IPS-NIHi11 (cell line): ENCODE measurements around the gene PAFAH1B1.
"Not testable (repeated sequence)": the region's sequence is repeated elsewhere in the genome, so short reads cannot be mapped to it uniquely, and the experiment has no call there.

ENCODE experiments used
- DNase-seq: peaks from one replicate; pipeline ENCODE4 v3.0.0; 2012; ENCODE audit warnings: mixed read lengths, low spot score

The PAFAH1B1 gene

DNA sequence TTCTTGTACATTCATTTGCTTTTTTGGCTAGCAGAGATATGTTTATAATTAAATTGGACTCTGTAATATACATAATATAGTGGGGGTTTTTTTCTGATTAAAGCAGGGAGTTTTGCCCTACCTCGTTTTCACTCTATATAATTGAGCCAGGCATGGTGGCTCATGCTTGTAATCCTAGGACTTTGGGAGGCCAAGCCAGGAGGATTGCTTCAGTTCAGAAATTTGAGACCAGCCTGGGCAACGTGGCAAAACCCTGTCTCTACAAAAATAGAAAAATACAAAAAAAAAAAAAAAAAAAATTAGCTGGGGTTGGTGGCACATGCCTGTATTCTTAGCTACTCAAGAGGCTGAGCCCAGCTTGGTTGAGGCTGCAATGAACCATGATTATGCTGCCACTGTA is 42.2 kb downstream of the PAFAH1B1 start:
- DNase-seq = no peak

DNA sequence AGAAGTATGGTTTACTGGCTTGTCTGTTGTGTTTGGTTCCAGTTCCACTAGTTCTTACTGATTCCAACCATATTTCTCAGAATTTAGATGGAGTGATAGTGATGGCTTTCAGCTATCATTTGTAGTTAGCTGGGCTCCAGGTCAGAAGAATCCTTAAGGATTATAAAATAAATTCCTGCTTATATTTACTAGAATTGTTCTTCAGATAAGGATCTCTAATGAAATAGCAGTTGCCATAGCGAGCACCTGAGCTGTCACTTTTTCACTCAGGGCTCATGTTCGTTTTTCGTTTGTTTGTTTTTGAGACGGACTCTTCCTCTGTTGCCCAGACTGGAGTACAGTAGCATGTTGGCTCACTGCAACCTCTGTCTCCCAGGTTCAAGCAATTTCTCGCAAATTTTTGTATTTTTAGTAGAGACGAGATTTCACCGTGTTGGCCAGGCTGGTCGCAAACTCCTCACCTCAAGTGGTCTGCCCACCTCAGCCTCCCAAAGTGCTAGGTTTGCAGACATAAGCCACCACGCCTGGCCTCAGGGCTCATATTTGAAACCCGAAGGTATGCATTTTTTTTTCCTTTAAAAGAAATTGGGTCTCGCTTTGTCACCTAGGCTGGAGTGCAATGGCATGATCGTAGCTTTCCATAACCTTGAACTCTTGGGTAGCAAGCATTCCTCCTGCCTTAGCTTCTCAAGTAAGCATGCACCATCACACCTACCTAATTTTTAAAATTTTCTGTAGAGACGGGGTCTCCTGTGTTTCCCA is 42.9 kb downstream of the PAFAH1B1 start:
- DNase-seq = no peak

DNA sequence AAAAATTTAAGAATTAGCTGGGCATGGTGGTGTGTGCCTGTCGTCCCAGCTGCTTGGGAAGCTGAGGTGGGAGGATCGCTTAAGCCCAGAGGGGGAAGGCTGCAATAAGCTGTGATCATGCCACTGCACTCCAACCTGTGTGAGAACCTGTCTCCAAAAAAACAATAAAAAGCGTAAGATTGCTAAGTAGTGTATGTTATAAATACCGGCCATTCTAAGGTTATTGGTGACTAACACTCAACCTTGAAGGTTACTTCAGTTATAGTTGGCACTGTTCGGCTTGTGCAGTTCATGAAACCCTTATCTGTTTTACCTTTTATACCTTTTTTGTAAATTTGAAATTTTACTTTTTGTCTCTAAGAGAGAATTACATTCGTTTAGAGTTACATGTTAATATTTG is 44.0 kb downstream of the PAFAH1B1 start:
- DNase-seq = no peak

GRCh38 chr17:2644971-2645370 is 51.5 kb downstream of the PAFAH1B1 start:
- DNase-seq = no peak

- no peak for DNase-seq
Observed at GRCh38 chr17:2647957-2648356, 54.5 kb downstream of the PAFAH1B1 start.

GRCh38 chr17:2649191-2649590 is 55.7 kb downstream of the PAFAH1B1 start:
- DNase-seq = no peak

DNA sequence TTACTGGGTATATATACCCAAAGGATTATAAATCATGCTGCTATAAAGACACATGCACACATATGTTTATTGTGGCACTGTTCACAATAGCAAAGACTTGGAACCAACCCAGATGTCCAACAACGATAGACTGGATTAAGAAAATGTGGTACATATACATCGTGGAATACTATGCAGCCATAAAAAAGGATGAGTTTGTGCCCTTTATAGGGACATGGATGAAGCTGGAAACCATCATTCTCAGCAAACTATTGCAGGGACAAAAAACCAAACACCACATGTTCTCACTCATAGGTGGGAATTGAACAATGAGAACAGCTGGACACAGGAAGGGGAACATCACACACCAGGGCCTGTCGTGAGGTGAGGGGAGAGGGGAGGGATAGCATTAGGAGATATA is 59.5 kb downstream of the PAFAH1B1 start:
- not testable (repeated sequence) for DNase-seq

- DNase-seq = no peak
Observed at GRCh38 chr17:2655546-2655945, 62.1 kb downstream of the PAFAH1B1 start.

DNA sequence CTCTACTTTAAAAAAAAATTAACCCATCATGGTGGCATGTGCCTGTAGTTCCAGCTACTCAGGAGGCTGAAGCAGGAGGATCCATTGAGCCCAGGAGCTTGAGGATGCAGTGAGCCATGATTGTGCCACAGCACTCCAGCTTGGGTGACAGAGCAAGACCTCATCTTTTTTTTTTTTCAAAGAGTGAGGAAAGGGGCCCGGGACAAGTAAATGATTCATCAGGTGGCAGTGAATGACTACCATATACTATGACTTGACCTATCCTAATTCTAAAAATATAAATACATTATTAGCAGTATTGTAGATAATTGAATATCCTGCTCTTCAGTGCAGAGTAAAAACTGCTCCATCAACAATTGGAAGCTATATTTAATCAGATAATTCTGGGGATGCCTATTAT is 62.8 kb downstream of the PAFAH1B1 start:
- no peak for DNase-seq

DNA sequence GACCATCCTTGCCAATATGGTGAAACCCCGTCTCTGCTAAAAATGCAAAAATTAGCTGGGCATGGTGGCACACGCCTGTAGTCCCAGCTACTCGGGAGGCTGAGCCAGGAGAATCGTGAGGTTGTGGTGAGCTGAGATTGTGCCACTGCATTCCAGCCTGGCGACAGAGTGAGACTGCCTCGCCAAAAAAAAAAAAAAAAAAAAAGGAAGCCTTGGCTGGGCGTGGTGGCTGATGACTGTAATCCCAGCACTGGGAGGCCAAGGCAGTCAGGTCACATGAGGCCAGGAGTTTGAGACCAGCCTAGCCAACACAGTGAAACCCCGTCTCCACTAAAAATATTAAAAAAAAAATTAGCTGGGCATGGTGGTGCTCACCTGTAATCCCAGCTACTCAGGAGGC is 65.9 kb downstream of the PAFAH1B1 start:
- not testable (repeated sequence) for DNase-seq

- not testable (repeated sequence) for DNase-seq
Observed at GRCh38 chr17:2660410-2660809, 67.0 kb downstream of the PAFAH1B1 start.

- no peak for DNase-seq
Observed at GRCh38 chr17:2672026-2672425, 78.6 kb downstream of the PAFAH1B1 start.

DNA sequence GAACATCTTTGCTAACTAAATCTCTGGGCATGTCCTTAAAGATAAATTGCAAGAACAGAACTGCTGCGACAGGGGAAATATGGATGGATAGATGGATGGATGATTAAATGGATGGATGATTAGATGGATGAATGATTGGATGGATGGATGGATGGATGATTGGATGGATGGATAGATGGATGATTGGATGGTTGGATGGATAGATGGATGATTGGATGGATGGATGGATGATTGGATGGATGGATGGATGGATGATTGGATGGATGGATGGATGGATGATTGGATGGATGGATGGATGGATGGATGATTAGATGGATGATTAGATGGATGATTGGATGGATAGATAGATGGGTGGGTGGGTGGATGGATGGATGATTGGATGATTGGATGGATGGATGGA is 85.8 kb downstream of the PAFAH1B1 start:
- DNase-seq = not testable (repeated sequence)

DNA sequence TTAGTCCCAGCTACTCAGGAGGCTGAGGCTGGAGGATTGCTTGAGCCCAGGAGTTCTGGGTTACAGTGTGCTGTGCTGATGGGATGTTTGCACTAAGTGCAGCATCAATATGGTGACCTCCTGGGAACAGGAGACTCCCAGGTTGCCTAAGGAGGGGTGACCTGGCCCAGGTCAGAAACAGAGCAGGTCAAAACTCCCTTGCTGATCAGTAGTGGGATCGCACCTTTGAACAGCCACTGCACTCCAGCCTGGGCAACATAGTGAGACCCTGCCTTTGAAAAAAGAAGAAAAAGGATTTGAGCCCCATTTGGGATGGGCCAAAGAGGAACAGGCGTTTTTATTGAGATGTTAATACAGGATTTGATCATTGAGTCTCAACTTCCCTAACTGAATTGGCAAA is 87.5 kb downstream of the PAFAH1B1 start:
- DNase-seq = no peak

- no peak for DNase-seq
Observed at GRCh38 chr17:2681650-2682049, 88.2 kb downstream of the PAFAH1B1 start.

DNA sequence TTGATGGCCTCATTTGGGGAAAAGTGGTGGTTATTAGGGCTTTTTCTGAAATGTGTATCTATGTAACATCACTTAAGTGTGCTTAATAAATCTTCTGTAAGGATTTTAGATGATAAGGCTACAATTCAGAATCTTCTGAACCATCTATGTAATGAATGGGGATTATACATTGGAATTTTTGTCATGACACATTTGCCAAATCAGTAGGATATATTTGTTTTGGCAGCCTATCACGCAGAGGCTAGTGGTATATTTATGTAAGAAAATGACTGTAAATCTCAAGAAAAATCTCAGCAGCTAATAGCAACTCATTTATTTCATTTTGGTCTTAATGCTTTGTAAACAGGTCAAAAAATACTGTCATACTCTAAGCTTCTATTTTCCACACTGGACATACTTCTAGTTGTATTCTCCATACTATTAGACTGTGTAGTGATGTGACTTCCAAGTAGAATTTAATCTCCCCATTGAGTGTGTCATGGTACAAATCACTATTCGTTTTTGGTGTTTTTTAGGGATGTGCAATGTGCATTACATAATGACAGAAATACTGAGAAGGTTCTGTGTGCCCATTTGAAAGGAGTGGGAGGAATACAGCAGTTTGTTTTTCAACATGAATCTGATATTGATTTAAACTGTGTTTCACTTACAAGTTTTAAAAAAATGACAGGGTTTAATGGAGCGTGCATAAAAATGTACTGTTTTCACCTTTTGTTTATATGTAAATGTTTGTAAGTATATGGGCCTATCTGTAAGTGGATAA is 88.9 kb downstream of the PAFAH1B1 start:
- DNase-seq = no peak

DNA sequence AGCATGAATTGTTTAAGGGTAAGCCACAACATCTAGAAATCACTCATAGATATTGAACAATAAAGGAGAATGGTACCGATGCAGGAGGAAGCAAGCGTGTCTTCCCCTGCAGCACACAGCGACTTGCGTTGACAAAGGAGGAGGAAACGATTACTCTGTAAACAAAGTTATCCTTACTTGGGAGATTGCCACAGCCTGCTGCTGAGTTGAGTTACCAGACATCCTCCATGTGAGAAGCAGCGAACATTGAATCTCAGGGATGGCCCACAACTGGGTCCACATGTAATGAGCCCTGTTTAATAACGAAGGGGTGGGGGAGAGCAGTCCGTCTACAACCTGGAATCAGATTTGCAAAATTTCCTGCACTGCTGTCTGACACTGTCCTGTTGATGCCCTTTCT is 90.5 kb downstream of the PAFAH1B1 start:
- no peak for DNase-seq

DNA sequence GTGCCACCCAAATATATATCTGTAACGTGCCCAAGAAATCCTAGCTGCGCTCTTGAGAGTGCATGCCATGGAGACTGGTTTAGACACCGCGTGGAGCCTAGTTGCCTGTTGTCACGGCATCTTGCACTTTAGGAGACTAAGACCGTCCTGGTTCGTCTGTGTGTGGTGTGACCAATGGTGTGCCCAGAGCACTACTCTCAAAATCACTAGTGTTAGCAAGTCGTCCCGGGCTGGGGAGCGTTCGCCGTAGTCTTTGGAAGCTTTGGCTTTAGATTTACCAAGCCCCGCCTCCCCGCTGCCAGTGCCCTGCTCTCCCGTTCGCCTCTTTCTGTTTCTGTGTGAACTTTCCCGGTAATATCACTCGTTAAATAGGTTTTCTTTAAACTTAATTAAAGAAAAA is 91.1 kb downstream of the PAFAH1B1 start:
- no peak for DNase-seq

GRCh38 chr17:2685696-2686095 is 92.2 kb downstream of the PAFAH1B1 start:
- DNase-seq = peak; percentile 9

- DNase-seq = no peak
Observed at GRCh38 chr17:2687074-2687418, 93.6 kb downstream of the PAFAH1B1 start.

- peak; percentile 18 for DNase-seq
Observed at GRCh38 chr17:2688351-2689342, 95.2 kb downstream of the PAFAH1B1 start.

- DNase-seq = peak; percentile 23
Observed at GRCh38 chr17:2689411-2690164, 96.1 kb downstream of the PAFAH1B1 start.
